Kidney (tissue), 14 donors: ENCODE measurements around the gene GGT5. TPM values are rescaled to one million over a fixed set of nuclear protein-coding genes. Genes with fewer than 3 reads are reported as not detected.

Experiments
- DNase-seq, 5 donors: peaks; one replicate each; pipeline ENCODE4 v3.0.0-alpha.2; 2013 to 2020
- FAIRE-seq: peaks from 2 replicates; lab custom pipeline; 2012; peaks lifted over from hg19 to GRCh38; lab: Jason Lieb, UNC
- H3K27ac ChIP-seq, 2 donors: one replicate each; pipeline ENCODE4 v1.7.0; 2013; ENCODE audit warnings: low read depth in 2 of 2, low read length in 2 of 2, inconsistent platforms in 1 of 2
- H3K27me3 ChIP-seq: one replicate; pipeline ENCODE4 v1.7.1; 2013; ENCODE audit warnings: low read length, inconsistent platforms; ENCODE audit not compliant: control insufficient read depth, insufficient read depth
- H3K36me3 ChIP-seq, 3 donors: one replicate each; pipeline versions ENCODE4 v1.7.0 to v1.7.1; 2013; ENCODE audit warnings: low read length in 3 of 3, control low read depth in 1 of 3, inconsistent platforms in 1 of 3; ENCODE audit not compliant: insufficient read depth in 3 of 3, control insufficient read depth in 2 of 3
- H3K4me1 ChIP-seq, 3 donors: one replicate each; pipeline versions ENCODE4 v1.7.0 to v1.7.1; 2013; ENCODE audit warnings: low read length in 3 of 3, inconsistent platforms in 1 of 3, low read depth in 1 of 3; ENCODE audit not compliant: control insufficient read depth in 2 of 3, insufficient read depth in 2 of 3
- H3K4me3 ChIP-seq, 3 donors: one replicate each; pipeline versions ENCODE4 v1.7.0 to v1.8.1; 2013; ENCODE audit warnings: low read length in 3 of 3, control low read depth in 1 of 3, inconsistent platforms in 1 of 3
- H3K9ac ChIP-seq, 3 donors: one replicate each; pipeline versions ENCODE4 v1.7.0 to v1.7.1; 2013; ENCODE audit warnings: low read length in 3 of 3, control low read depth in 1 of 3, inconsistent platforms in 1 of 3
- H3K9me3 ChIP-seq, 3 donors: one replicate each; pipeline versions ENCODE4 v1.7.0 to v1.7.1; 2013; ENCODE audit warnings: low read length in 3 of 3, control low read depth in 1 of 3, inconsistent platforms in 1 of 3; ENCODE audit not compliant: control insufficient read depth in 2 of 3, insufficient read depth in 1 of 3
- intact Hi-C: fragments of 100-400 bp; cut with DNase I; formaldehyde crosslinking; loops from one replicate; pipeline ENCODE4 v1.11.1; 2022
- polyA plus RNA-seq: library from polyadenylated mRNA; stranded (reverse); fragments of 350-450 nt; fragmentation: Illumina TruSeq; extraction: RNeasy Lipid Tissue Mini Kit (QIAGEN cat#74804); gene quantifications from one replicate; pipeline ENCODE4 v1.2.3, GENCODE V29; 2014; ENCODE audit warnings: low read depth, low replicate concordance; ENCODE audit not compliant: insufficient read depth
- total RNA-seq: library from RNA; stranded (reverse); fragmentation: NEBNext Ultra II Directional; extraction: Animal tissue kit (Norgen Biotek cat#: 25700); gene quantifications from one replicate; pipeline ENCODE4 v1.2.1, GENCODE V29; 2021
- TF ChIP-seq, protein P1 (sequence below): IDR thresholded peaks from 3 replicates; pipeline ENCODE4 v1.5.1; 2012; ENCODE audit warnings: mild to moderate bottlenecking, moderate library complexity, borderline replicate concordance; ENCODE audit not compliant: insufficient read depth; ENCODE audit errors: extremely low read depth
- donor health status: control.
- donor health status: control.
- donor health status: control.
- donor health status: control.
- donor health status: control.
- donor health status: DM: yes; HTN: yes; CAD: no.
- donor health status: Normal renal cell carcinoma (clear cell type).

Gene GGT5
- total and polyA plus RNA-seq, 2 donors from 2014 or later = 63.2 to 103 TPM

DNA sequence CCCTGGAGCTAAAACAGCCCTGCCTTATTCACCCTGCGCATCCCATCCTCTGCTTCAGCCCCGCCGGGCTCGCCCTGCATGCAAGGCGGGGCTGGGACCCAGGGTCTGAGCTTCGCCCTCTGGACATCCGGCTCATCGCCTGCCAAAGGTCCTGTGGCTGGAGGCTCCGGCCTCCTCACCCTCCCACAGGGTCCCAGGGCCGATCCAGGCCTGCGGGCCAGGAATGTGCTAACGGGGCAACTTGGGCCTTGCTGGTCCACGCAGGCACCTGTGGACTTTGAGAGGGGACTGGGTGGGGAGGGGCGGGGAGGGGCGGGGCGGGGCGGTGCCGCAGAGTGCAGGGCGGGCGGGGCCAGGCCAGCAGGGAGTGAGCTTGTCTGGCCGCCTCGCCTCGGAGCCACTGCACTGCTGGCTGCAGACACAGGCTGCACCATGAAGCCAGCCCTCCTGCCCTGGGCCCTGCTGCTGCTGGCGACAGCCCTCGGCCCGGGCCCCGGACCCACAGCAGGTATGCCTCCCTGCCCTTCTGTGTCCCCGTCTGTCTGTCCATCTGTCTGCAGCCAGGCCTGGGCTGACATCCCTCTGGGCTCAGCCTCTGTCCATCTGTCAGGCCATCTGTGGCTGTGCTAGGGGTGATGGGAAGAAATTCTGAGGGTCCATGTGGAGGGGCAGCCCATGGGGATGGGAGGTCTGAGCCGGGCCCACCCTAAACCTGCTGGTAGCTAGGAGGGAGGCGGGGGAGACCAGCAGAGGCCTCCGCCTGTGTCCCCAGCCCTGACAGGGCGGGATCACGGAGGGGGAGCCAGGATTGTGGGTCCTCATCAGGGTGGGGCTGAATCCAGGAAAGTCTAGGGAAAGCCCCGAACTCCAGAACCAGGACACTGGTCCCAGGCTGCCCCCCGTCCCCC, 63.5 kb downstream of the GGT5 start, which contains the start of gene SUSD2:
Gene SUSD2 (plus strand): TSS at position 400 of the 908 bp plus-strand sequence. CDS start 33 bp downstream, at position 433.
- peak within 1 kb of the TSS in 2 of 3 donors; percentile 29 to 69 for H3K4me3 ChIP-seq
- TF ChIP-seq, protein P1, sequence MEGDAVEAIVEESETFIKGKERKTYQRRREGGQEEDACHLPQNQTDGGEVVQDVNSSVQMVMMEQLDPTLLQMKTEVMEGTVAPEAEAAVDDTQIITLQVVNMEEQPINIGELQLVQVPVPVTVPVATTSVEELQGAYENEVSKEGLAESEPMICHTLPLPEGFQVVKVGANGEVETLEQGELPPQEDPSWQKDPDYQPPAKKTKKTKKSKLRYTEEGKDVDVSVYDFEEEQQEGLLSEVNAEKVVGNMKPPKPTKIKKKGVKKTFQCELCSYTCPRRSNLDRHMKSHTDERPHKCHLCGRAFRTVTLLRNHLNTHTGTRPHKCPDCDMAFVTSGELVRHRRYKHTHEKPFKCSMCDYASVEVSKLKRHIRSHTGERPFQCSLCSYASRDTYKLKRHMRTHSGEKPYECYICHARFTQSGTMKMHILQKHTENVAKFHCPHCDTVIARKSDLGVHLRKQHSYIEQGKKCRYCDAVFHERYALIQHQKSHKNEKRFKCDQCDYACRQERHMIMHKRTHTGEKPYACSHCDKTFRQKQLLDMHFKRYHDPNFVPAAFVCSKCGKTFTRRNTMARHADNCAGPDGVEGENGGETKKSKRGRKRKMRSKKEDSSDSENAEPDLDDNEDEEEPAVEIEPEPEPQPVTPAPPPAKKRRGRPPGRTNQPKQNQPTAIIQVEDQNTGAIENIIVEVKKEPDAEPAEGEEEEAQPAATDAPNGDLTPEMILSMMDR = no peak
- DNase-seq = peak in 3 of 5 donors; percentile 26 to 82 (median 40)

DNA sequence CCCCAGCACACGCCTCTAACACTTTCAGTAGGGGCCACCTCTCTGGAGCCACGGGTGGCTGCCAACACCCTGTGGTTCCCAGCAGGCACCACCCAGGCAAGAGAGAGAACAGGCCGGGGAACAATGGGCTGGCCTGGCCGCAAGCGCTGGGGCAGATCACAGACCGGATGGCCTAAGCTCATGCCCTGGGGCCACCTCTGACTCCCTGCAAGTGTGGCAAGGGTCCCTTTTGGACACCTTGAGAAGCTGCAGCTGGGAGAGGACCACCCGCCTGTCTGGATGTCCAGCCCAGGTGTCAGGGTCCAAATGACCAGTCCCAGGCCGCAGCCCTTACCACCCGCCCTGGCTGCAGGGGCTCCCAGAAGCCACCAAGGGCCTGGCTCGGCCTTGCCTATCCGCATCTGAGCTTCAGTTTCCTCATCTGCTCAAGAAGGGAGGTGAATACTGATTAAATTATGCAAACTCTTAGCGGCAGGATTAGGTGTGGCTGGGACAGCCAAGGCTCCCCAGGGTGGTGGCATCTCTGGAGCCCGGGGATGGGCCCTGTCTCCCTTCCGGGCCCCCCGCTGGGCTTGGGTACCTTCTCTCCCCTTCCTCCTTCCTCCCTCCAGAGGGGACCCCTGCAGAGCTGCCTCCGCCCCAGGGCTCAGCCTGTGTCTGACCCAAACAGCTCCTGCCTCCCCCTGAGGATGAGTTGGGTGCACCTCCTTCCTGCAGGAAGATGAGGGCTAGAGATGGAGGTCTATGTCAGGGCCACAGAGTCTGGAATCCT, 64.4 kb downstream of the GGT5 start:
- intact Hi-C loops = no loop called here
- TF ChIP-seq, protein P1 = no peak
- H3K27ac ChIP-seq = no peak overlapping the region
- peaks cover 0 to 21% (median 0%) of the 10 kb centered on the region in 3 donors for H3K4me1 ChIP-seq
- H3K36me3 ChIP-seq = peaks cover 0 to 8% (median 0%) of the 10 kb centered on the region in 3 donors
- no peaks in the 10 kb centered on the region for H3K9me3 ChIP-seq
- no peak overlapping the region for H3K9ac ChIP-seq
- H3K27me3 ChIP-seq = no peaks in the 10 kb centered on the region
- H3K4me3 ChIP-seq = no peak overlapping the region
- FAIRE-seq (no peak), DNase-seq (peak in 1 of 5 donors; percentile 58)

More for the DNA sequence above, 63.5 kb downstream of the GGT5 start, which contains the start of gene SUSD2:
- H3K9me3 ChIP-seq = no peaks in the 10 kb centered on the region
- peaks cover 0 to 8% (median 0%) of the 10 kb centered on the region in 3 donors for H3K36me3 ChIP-seq
- FAIRE-seq = no peak
- peak within 1 kb of the TSS in 1 of 2 donors; percentile 47 for H3K27ac ChIP-seq
- no peaks in the 10 kb centered on the region for H3K27me3 ChIP-seq
- H3K4me1 ChIP-seq = peaks cover 0 to 21% (median 0%) of the 10 kb centered on the region in 3 donors
- H3K9ac ChIP-seq = peak within 1 kb of the TSS in 1 of 3 donors; percentile 69
- intact Hi-C loops = no loop called here

DNA sequence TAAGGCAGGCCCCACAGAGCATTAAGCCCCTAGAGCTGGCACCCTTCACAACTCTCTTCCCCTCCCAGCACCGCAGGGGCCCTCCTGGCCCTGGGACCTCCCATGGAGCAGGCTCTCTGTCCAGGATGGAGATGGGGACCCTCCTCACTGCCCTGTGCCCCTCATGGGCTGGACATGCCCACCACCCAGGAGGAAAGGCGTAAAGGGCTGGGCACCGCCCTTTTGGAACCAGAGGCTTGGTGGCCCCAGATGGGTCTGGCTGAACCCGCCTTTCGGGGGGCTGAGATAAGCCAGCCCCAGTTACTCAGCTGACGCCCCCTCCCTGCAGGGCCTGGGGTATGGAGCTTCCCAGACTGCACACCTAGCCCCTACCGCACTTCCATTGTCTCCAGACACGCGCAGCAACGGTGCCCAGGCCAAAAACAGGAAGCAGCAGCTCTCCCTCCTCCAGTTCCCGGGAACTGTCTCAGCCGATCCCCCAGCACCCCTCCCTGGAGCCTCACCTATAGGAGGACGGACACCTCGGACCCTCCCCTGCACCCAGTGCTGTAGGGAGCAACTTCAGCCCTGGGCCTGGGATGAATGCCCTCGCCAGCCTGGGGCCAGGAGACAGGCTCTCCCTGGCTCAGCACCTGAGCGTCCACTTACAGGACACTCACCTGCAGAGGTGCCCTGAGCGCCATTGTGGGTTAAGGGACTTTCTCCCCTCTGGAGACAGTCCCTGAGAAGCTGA, 65.2 kb downstream of the GGT5 start:
- FAIRE-seq (no peak), DNase-seq (no peak)
- intact Hi-C loops = no loop called here
- no peaks in the 10 kb centered on the region for H3K9me3 ChIP-seq
- TF ChIP-seq, protein P1 = no peak
- no peak overlapping the region for H3K4me3 ChIP-seq
- H3K4me1 ChIP-seq = peaks cover 0 to 21% (median 0%) of the 10 kb centered on the region in 3 donors
- H3K36me3 ChIP-seq = peaks cover 0 to 4% (median 0%) of the 10 kb centered on the region in 3 donors
- H3K27me3 ChIP-seq = no peaks in the 10 kb centered on the region
- H3K9ac ChIP-seq = no peak overlapping the region
- H3K27ac ChIP-seq = no peak overlapping the region
